HG02763 (cell line): Measurements from ENCODE around the gene GPR84.
"Not testable (repeated sequence)": the region's sequence is repeated elsewhere in the genome, so short reads cannot be mapped to it uniquely, and the experiment has no call there.

Experiments used
- ATAC-seq: cut with Tn5 transposase; IDR thresholded peaks from one replicate; pipeline ENCODE4 v1.9.1; 2021; ENCODE audit warnings: mild to moderate bottlenecking, moderate library complexity; ENCODE audit not compliant: unreplicated experiment

The GPR84 gene

DNA sequence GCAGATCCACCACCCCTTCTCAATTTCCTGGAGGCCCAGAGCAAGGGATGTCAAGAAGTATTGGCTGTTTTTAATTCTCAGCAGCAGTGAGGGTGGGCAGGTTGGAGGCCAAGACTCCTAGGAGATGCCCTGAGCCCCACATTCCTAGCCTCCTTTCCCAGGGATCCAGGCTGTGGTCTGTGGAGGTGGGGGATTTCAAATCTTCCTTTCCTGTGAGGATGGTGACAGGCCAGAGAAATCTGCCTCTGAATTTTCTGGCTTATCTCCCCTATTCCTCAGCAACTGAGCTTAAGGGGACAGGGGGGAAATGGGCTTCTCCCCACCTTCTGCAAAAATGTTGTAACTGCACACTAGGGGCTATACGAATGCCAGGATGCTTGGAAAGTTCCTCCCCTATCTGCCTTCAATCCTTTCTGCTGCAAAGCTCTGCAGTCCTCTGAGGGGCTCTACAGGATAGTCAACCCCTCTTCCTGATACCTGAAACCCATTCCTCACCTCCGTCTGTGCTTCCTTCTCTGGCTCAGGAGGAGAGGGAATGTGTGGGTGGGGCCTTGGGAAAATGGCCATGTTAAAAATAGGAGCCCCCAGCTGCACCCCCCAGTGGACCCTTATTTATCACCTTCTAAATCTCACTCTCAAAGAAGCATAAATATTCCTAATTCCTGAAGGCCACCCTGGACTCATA is 6.6 kb downstream of the GPR84 start:
- no peak for ATAC-seq

DNA sequence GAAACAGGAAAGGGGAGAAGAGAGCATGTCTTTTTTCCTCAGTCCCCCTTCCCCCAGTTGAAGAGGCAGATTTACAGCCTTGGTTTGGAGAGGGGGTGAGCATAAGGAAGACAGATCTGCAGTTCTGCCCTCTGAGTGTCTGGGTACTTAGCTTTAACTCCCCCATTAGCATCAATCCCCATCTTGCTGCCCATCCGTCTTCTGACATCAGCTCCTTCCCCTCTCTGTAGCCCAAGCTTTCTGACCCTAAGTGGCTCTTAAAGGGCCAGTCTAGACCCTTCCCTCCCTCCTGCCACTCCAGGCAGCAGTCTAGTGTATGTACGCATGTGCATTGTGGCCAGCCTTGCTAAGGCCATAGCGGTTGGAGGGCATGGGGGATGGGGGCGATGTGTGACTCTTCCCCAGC is 7.3 kb downstream of the GPR84 start:
- ATAC-seq, result no peak

DNA sequence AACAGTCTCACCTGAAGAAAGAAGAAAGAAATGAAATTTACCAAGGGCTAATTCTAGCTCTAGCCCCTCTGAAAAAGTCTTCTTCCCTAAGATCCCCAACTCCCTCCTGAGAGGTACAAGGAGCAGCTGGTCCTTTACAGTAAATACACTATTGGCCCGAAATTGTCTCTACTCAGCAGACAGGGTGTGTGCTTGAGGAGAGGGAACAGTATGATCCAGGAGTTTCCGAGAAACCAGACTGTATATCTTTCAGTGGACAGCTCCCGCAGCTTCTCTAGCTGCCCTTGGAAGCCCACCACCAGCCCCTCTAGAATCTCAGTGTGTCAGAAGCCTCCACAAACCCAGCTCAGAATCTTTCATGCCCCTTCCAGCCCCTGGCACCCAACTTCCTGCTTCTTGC is 8.1 kb downstream of the GPR84 start:
- ATAC-seq, result no peak

DNA sequence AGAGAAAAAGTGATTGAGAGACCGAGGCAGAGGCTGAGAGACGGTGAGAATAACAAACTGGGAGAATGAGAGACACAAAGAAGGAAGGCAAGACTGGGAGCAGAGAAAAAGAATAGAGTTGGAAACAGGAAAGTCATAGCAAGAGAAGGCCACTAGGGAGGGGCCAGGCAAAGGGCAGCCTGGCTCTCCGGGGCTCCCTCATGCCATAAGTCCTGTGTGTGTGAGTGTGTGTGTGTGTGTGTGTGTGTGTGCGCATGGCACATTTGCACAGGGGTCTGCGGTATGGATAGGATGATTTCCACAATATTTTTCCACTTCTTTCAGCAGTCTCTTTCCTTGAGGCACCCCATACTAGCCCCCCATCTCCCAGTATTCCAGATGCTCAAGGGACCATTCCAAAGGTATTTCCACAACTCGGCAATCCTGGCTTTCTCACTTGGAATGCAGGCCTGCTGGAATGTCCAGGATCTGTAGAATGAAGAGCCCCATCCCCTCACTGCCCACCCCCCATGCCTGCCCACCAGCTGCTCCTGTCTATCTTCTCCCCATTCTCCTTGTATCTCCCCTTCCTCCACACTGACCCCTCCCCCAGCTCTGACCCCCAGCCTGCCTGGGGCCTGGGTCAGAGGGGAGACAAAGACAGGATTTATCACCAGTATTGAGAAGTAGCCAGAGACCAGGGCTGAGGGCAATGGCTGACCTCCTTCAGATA is 9.0 kb downstream of the GPR84 start:
- ATAC-seq, result no peak

DNA sequence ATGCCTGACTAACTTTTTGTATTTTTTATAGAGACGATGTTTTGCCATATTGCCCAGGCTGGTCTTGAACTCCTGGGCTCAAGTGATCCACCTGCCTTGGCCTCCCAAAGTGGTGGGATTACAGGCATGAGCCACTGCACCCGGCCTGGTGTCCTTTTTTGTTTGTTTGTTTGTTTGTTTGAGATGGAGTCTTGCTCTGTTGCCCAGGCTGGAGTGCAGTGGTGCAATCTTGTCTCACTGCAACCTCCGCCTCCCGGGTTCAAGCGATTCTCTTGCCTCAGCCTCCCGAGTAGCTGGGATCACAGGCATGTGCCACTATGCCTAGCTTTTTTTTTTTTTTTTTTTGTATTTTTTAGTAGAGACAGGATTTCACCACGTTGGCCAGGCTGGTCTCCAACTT is 10.0 kb downstream of the GPR84 start:
- ATAC-seq, result not testable (repeated sequence)

DNA sequence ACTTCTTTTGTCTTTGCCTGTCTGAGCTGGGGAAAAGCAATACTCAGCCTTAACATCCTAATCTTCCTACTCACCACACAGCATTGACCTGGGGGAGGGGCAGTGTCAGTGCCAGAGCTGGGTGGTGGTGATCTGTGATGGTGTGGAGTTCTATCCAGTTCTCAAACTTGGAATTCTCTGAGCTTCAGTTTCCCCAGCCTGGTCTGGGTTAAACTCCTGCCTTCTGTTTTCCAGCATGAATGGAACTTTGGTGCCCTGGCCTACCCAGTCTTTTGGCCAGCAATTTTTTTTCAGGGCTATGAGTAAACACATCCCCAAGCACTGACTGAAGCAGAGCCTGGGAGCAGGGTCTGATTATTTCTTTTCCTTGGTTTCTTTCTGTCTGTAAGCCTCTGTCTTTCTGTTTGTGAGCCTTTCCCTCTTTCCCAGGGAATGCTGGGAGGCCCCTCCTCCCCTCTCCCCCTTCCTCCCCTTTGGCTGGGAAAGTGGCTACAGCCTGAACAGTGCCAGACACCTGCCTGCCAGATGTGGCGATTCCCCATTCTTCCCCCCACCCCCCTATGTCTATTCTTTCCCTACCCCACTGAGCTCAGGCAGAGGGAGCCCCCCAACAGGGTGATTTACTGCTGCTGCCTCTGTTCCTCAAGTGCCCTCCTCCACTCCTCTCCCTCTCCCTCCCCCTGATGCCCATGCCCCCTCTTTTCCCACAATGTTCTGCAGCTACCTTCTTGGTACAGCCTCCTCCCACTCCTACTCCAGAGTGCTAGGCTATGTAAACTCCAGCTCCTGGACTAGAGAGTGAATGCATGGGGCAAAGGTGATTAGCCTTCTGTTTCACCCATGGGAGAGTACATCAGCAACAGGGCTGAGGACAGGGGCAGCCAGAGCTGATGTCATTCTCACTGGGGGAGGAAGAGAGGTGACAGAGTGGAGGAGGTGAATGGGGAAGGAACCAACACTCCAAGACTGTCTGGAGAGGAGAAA is 11.1 kb downstream of the GPR84 start:
- no peak for ATAC-seq

DNA sequence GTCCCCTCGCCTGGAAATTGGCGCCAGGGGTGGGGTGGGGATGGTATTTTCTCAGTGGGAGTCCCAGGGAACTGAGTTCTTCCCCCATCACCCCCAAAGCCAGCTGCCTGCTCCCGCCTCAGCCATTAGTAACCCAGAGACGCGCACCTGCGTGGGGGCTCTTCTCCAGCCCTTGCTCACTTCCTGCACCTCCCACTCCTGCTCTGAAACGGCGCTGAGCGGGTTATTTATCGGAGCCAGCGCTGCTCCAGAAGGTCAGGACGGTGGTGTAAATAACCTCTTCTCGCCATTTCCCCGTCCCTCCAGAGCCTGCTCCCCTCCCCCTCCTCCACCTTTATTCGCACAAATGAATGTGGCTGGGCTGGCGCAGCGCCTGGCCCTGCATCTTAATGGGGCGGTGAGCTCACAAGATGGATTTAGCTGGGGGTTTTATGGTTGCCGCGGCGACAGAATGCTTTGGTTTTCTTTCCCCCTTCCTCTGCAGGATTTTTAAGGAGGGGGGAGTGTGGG is 12.2 kb downstream of the GPR84 start:
- no peak for ATAC-seq

DNA sequence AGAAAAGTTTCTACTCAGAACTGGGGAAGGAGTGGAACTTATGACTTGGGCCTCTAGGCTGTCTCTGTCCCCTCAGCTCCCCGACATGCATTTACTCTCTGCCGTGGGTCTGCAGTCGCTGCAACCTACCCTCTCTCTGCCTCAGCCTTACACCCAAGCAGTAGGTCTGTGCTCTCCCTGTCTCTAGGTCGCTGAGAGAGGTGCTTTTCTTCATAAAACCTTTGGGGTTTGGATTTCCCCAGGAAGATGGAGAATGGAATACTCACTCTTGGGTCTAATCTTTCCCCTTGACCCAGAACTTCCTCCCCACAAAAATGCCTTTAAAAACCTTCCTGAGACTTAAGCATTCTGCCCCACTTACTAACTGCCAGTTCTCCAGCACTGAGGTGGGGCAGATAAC is 12.9 kb downstream of the GPR84 start:
- no peak for ATAC-seq

DNA sequence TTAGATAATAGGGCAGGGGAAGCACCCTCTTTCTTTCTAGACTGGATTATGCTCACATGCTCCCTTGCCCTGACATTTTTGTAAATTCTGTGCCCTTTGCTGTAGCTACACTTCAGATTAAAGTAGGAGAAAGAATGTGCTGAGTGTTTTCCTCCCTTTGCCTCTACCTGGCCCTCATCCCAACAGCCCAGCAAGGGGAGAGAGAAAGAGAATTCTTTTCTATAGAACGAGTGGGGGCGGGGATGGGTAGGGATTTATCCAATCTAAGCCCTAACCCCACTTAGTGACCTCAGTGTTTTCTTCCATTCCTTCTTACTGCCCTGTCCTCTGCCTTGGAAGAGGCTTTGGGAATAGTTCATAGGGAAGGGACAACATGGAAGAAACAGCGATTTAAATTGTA is 13.5 kb downstream of the GPR84 start:
- no peak for ATAC-seq

DNA sequence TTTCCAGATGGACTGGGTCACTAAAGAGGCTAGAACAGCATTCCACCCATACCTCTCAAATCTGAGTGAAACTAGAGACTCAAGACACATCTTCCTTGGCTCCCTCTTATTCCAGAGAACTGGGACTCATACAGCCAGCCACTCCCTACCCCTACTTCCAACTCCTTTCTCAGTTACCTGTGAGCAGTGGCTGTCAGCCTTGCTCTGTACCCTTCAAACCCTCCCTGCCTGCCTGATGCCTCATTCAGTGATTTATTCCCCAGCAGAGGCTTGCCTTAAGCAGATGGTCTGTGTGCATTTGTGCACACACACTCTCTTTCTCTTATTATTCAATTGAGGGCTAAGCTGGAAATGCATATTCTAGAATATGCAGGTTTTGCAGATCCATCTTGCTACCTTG is 14.6 kb downstream of the GPR84 start:
- no peak for ATAC-seq

DNA sequence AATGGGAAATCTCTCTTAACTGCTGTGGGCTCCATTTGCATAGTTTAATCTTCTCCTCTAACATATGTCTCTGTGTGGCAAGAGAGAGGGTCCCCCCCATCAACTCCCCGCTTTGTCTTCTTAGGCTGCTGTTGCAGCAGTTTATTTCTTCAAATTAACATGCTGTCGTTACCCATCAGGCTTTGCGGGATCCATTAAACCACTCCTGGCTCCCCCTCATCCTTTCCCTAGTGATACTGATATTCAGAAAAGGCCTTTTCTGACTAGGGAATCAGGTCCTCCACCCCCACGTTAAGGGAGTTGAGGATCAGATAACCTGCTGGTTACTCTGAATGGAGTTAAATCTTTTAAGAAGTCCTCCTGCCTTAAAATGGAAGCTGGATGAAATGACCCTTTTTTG is 15.2 kb downstream of the GPR84 start:
- no peak for ATAC-seq

DNA sequence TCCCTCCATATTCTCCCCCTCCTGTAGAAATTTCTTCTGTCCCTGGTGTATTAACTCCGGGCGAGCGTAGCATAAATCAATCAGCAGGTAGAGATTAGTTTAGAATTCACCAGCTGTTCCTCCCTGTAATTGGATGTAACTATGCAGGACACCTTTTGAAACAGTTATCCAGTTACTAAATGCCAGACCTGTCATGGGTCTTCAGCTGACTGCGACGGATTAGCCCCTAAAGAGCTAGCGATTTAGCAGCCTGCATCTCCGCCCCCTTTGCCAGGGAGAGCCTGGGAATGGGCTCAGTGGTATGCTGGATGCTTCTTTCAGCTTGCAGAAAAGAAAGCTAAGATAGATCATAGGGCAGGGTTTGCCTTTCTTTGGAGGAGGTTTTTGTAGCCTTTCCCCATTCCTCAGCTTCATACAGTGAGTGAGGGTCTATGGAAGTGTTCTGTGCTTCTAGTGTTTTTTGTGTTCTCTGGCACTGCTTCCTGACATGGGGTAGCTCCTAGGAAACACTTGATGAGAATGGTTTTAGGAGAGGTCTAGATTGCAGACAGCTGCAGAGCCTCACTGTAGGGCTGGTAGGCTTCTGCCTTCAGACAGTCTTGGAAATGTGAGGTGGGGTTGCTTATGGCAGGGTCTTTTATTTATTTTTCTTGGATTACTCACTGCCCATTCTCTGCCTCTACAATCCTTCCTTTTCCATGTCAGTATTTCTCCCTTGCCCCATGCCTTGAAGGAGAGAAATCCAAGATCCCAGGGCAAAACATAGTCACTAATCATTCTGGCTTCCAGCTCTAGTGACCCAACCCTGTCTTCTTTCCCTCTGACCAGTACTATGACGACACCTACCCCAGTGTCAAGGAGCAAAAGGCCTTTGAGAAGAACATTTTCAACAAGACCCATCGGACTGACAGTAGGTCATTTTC is 22.6 kb downstream of the GPR84 start:
- ATAC-seq, result no peak

DNA sequence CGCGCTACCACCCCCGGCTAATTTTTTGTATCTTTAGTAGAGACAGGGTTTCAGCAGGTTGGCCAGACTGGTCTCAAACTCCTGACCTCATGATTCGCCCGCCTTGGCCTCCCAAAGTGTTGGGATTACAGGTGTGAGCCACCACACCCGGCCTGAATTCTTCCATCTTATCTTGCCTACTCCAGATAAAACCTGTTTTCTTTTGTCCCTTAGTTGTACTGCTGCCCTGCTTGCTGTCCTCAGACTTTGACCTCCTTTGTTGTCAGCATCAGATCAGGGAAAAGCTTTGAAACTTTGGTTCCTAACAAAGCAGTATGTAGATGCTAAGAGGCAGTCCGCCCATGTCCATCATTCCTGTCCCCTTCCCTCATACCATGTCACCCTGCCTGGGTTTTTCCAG is 23.4 kb downstream of the GPR84 start:
- no peak for ATAC-seq

DNA sequence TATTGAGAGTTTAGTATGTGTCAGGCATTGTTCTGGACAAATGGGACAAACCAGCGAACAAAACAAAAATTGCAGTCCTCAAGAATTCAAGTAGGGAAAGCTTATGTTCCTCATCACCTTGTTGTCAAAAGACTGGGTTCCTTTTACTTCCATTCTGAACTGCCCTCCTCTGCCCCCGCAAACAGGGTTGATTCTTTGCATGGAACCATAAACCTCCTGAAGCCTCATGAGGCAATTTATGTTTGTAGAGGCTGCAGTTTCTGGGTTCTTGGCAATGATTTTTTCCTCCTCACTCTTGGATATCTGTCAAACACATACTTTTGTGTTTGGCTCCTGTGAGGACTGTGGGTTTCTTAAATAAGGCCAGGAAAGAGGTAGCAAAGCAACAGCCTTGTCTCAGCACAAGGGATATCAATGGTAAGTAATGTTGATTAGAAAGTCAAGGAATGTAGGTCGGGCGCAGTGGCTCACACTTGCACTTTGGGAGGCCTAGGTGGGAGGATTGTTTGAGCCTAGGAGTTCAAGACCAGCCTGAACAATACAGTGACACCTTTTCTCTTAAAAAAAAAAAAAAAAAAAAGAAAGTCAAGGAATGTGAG is 25.5 kb downstream of the GPR84 start:
- no peak for ATAC-seq

DNA sequence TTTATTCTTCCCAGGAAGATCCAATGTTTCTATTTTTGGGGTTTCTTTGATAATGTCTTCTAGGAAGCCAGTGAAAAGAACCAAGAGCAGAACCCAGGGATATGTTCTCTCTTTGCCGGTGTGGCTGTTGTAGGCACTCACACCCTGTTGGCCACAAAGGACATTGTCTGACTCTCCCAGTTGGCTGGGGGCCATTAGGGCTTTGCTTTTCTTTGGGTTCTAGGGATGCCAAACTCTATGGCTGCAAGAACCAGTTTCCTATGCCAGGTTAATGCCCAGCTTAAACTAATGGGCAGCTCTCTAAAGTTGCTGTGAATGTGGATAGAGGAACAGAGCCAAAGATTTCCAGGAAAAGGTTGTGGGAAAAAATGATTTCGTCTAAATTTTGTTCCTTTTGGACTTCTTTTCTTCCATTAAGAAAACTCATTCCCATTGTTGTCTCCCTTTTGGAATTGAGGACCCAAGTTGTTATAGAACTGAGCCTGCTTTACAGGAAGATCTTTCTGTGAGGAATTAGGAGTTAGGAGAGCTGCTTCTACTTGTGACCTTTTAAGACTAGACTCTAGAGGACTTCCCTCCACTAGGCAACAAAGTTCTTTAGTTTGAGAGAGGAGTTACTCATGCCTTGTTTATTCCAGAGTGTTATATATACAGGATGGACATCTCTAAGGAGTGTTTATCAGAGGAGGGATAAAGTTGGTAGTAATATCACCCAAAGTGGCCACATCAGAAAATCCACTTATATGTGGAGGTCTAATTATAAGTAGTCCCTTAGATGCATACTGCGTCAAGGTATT is 26.2 kb downstream of the GPR84 start:
- no peak for ATAC-seq

DNA sequence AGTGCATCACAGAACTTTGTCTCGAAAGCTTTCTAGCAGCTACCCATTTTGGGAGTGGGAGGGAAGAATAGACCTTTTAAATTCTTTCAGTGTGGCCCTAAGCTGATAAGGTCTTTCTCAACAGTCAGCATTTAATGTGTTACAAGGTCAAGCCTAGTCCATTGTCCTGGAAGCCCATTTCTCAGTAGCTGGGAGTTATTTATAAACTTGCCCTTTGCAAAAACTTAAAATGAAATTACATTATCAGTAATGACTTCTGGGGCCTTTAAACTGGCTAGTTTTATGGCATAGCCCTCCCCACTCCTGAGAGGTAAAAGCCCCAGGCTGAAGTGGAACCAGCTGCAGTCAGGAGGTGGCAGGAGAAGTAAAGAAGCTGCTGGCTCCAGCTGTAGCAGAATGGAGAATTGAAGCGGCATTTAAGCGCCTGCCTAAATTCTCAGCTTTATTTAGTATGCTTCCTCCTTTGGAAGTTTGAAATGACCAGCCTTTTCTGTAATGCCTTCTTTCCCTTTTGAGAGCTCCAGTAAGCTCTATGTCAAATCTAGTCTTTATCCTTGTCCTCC is 26.9 kb downstream of the GPR84 start:
- ATAC-seq, result no peak

DNA sequence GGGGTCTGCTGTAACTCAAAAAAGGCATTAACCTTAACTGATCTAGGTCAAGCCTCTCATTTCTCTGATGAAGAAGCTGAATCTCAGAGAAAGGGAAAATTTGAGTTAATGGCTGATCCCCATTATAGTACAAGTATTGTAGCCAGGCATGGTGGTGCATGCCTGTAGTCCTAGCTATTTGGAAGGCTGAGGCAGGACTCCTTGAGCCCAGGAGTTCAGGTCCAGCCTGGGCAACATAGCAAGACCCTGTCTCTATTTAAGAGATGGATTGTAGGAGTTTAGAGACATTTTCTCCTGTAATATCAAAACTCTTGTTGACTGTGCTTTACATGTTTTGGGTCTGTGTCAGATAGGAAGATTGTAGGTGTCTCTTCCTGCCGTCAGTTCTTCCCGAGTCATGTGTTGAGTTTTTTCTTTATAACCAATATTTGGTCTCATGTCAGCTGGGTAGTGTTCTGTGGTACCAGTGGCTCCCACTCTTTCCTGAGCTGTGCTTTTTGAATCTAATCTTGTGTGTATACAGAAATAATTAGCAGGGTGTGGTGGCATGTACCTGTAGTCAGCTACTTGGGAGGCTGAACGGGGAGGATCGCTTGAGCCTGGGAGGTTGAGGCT is 30.8 kb downstream of the GPR84 start:
- ATAC-seq, result no peak

DNA sequence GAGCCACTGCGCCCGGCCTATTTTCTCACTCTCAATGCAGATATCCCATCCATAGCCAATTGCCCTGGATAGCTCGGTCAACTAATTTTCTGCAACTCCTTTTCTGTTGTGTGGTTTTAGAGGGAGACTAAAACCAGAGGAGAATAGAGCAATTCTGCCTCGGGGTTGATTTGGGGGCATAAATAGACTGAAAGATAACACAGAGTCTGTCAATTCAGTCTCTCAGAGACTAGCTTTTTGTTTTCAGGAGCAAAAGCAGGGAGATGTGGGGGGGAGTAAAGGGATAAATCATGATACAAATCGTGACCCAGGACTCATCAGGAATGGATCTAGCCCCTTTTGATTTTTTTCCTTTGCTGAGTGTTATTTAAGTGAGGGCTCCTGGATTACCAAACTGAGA is 32.8 kb downstream of the GPR84 start:
- no peak for ATAC-seq
